ENCODE data around the gene CLSTN1. TPM values are rescaled to one million over a fixed set of nuclear protein-coding genes. Genes with fewer than 3 reads are reported as not detected.

The CLSTN1 gene
- polyA plus RNA-seq, 1 experiment: 34.3 TPM

GRCh38 chr1:9859281-9860014 is 35.7 kb upstream of the CLSTN1 start:
- no peaks in the 10 kb centered on the region for H3K27me3 ChIP-seq (ENCODE audit: control insufficient read depth, insufficient read depth, low read length)
- no peak for DNase-seq (ENCODE audit: low read depth)
- TF ChIP-seq, protein P1, sequence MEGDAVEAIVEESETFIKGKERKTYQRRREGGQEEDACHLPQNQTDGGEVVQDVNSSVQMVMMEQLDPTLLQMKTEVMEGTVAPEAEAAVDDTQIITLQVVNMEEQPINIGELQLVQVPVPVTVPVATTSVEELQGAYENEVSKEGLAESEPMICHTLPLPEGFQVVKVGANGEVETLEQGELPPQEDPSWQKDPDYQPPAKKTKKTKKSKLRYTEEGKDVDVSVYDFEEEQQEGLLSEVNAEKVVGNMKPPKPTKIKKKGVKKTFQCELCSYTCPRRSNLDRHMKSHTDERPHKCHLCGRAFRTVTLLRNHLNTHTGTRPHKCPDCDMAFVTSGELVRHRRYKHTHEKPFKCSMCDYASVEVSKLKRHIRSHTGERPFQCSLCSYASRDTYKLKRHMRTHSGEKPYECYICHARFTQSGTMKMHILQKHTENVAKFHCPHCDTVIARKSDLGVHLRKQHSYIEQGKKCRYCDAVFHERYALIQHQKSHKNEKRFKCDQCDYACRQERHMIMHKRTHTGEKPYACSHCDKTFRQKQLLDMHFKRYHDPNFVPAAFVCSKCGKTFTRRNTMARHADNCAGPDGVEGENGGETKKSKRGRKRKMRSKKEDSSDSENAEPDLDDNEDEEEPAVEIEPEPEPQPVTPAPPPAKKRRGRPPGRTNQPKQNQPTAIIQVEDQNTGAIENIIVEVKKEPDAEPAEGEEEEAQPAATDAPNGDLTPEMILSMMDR (IDR thresholded peaks at IDR 0.05; ENCODE audit: insufficient read depth, low read depth, low read length): no peak
- no peak overlapping the region for H3K4me3 ChIP-seq (ENCODE audit: low read depth, low read length)
- POLR2A ChIA-PET: no interaction called here
- CTCF ChIA-PET: interaction anchor here (0.9 to 3.4 kb wide), 5 partner anchors 12 to 244 kb away, joined by 3 to 16 read pairs (median 5); no protein-coding TSS in a partner anchor
- no peaks in the 10 kb centered on the region for H3K36me3 ChIP-seq (ENCODE audit: control insufficient read depth, insufficient read depth, low read length)

DNA sequence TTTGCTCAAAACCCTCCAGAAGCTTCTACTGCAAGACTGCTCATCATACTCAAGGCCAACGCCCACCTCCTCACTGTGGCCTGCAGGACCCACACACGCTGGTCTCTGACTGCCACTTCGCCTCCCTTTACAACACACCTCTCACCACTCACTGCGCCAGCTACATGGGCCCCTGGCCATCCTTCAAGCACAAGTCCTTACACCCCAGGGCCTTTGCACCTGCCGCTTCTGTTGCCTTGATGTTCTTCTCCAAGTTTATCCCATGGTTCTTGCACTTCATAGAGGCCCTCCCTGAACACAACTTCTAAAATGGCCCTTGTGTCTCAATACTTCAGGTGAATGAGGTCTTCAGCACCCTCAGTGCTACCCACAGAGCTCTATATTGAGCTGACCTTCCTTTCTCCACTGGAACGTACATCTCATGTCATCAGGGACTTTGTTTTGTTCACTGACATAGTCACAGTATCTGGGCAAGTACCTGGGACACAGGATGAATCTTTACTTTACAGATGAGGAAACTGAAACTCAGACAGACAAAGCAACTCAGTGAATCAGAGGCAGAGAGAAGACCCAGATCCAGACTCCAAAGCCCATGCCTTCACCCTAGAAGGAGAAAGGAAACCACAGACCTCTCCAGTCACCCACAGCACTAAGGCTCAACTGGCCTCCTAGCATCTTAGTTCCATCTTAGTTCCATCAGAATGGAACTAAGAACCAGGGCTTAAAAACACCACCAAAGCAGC is 34.7 kb upstream of the CLSTN1 start:
- no peak for DNase-seq (ENCODE audit: low read depth)
- CTCF ChIA-PET: interaction anchor here (0.9 to 1.8 kb wide), 5 partner anchors 11 to 243 kb away, joined by 4 to 5 read pairs (median 5); no protein-coding TSS in a partner anchor
- Histone ChIP-seq H3K27me3 (ENCODE audit: control insufficient read depth, insufficient read depth, low read length) (no peaks in the 10 kb centered on the region), H3K36me3 (ENCODE audit: control insufficient read depth, insufficient read depth, low read length) (no peaks in the 10 kb centered on the region), H3K4me3 (ENCODE audit: low read depth, low read length) (no peak overlapping the region)
- TF ChIP-seq, protein P1 (IDR thresholded peaks at IDR 0.05; ENCODE audit: insufficient read depth, low read depth, low read length): no peak
- POLR2A ChIA-PET: no interaction called here

- no peak overlapping the region for H3K4me3 ChIP-seq (ENCODE audit: low read depth, low read length)
- POLR2A ChIA-PET: no interaction called here
- H3K27me3 ChIP-seq (ENCODE audit: control insufficient read depth, insufficient read depth, low read length): no peaks in the 10 kb centered on the region
- CTCF ChIA-PET: interaction anchor here (1.1 to 1.4 kb wide), 2 partner anchors 11 to 228 kb away, joined by 3 to 4 read pairs; no protein-coding TSS in a partner anchor
- H3K36me3 ChIP-seq (ENCODE audit: control insufficient read depth, insufficient read depth, low read length): no peaks in the 10 kb centered on the region
- TF ChIP-seq, protein P1 (IDR thresholded peaks at IDR 0.05; ENCODE audit: insufficient read depth, low read depth, low read length): no peak
- no peak for DNase-seq (ENCODE audit: low read depth)
These were observed 31.4 kb upstream of the CLSTN1 start for GRCh38 chr1:9855186-9855585.

DNA sequence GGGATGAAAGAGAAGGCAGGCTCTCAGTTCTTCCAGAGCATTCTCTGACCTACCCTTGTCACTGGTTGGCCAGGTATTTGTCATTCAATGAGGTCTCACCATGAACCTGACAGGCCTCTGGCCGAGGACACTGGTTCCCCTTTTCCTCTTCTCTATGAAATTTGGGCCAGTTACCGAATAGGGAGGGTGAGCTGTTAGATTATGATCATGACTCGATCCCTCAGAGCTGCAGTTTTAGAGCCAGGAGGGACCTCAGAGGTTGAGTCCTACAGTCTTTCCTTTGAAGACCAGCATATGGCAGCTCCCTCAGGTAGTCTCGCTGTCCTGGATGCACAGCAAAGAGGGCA is 29.5 kb upstream of the CLSTN1 start:
- DNase-seq (ENCODE audit: low read depth): no peak
- Histone ChIP-seq H3K27me3 (ENCODE audit: control insufficient read depth, insufficient read depth, low read length) (no peaks in the 10 kb centered on the region), H3K4me3 (ENCODE audit: low read depth, low read length) (no peak overlapping the region), H3K36me3 (ENCODE audit: control insufficient read depth, insufficient read depth, low read length) (no peaks in the 10 kb centered on the region)
- CTCF ChIA-PET: interaction anchor here (1.8 kb wide), 1 partner anchor 226 kb away, joined by 9 read pairs; no protein-coding TSS in a partner anchor
- TF ChIP-seq, protein P1 (IDR thresholded peaks at IDR 0.05; ENCODE audit: insufficient read depth, low read depth, low read length): no peak
- POLR2A ChIA-PET: no interaction called here
